HG03135 (cell line): ENCODE results near the gene DDX49.
"Not testable (repeated sequence)": the region's sequence is repeated elsewhere in the genome, so short reads cannot be mapped to it uniquely, and the experiment has no call there.

Experiments used
- ATAC-seq: cut with Tn5 transposase; IDR thresholded peaks from one replicate; pipeline ENCODE4 v1.9.1; 2021; ENCODE audit warnings: mild to moderate bottlenecking, moderate library complexity; ENCODE audit not compliant: unreplicated experiment

Gene DDX49

GRCh38 chr19:18895824-18896341, 23.6 kb upstream of the DDX49 start, which contains the start of gene CERS1:
Gene CERS1, minus strand, starts transcription at chr19:18896158. Its CDS starts 86 bp downstream, at chr19:18896072.
- no peak for ATAC-seq

DNA sequence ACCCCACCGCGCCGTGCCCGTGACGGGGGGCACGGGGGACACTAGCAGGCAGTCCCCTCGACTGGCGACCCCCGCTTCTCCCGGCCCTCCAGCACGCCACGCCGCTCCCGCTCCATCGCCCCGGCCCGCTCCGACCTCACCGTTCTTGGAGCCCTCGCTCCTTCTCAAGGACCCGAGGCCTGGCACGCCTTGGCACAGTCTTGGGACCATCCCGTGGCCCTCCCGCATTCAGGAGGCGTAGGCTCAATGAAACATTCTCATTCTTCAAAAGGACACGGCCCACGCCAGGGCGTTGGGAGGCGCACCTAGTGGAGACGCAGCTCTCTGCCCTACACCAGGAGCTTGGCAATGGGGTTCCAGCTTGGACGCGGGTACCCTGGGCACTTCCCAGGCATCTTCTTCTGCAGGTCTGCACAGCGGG, 23.1 kb upstream of the DDX49 start:
- no peak for ATAC-seq

DNA sequence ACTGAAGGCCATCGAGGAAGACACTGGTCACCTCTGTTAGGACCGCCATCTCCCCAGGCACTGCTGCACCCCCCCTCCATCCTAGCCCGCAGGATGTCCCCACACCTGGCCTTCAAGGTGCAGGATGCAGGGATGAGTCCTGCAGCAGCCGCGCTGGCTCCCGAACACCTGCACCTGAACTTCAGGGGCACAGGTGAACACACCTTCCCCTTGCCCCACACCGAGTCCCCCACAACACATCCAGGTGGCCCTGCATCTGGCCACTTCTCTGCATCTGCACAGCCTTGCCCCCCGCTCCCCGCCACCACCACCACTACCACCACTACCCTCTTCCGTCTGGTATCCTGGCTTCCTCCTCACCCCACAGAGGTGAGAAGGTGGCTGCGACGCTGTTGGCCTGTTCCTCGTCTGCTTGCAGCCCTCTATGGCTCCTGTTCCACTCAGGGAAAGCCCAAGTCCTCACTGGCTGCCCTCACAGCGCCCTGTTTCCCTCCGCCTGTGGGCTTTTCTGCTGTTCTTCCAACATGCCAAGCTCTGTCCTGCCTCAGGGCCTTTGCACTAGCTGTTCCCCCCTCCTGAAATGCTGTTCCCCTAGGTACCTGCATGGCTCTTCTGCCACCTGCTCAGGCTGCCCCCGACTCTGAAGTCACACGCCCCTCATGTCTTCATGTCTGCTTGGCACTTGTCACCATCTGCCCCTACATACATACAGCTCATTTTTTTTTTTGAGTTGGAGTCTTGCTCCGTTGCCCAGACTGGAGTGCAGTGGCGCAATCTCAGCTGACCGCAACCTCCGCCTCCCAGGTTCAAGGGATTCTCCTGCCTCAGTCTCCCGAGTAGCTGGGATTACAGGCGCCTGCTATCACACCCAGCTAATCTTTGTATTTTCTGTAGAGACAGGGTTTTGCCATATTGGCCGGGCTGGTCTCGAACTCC, 22.2 kb upstream of the DDX49 start:
- ATAC-seq, result no peak

GRCh38 chr19:18898081-18898606, 21.4 kb upstream of the DDX49 start:
- no peak for ATAC-seq

- ATAC-seq, result no peak
Measured at GRCh38 chr19:18898607-18899408, 20.7 kb upstream of the DDX49 start.

DNA sequence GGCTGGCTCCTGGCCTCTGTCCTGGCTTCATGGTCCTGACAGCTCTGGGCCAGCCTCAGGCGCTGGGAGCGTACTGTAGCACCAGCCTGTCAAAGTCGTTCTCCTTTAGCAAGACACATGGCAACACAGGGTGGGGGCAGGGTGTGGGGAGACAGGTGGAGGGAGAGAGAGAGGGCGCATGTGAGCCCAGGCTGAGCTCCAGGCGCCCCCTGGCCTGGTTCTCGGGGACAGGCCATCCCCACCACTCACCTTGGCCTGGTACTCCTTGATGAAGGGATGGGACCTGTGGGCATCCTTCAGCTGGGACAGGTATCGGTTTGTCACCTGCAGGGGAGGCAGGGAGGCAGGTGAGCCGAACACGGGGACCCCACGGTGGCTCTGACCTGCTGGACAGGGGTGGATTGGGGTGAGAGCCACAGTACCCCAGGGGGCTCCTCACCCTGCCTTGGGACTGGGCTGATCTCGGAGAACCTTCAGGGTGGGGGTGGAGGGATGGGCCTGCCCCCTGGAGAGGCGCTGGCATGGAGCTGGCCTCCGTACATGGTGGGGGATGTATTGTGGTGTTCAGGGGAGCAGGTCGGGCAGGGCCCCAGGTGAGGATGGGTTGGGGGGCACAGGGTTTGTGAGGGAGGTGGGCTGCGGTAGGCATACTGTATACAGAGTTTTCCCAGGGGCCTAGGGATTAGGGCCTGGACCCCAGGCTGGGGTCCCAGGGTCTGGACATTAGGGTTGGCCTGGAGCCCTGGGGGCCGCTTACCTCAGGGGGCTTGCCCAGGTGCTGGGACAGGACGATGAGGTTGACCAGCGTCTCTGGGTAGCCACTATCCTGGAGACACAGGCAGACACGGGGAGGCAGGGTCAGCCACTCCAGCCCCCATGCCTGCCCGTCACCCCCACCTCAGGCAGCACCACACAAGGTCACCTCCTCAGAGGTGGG, 19.6 kb upstream of the DDX49 start:
- ATAC-seq, result no peak

DNA sequence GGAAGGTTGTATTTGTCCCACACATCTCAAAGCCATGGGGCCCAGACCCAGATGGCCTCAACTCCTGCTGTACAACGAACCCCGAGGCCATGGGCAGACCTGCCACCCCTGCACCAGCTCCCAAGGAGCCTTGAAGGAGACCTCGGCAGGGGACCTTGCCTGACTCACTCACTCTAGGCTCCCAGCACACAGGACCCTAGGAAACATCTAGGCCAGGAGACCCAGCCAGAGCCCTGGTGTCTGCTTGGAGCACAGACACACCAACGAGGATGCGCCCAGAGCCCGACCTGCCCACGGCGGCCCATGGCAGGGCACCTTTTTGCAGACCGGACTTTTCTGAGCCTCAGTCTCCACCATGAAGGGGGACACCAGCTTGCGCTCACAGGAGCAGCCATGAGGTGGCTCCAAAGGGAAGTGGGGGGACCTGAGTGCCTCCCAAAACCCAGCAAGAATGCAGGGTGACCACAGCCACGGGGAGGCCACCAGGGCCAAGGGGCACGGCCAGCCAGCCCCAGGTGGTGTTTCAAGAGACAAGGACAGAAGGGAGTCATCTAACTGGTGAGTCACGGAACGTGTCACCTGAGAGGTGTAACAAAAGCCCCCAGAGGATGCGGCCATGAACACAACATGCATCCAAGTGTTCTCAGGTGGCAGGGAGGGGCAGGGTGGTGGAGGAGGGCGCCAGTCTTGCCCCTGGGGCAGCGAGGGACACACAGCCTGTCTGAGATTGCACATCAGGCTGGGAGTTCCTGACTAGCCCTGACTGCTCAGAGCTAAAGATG, 18.6 kb upstream of the DDX49 start:
- no peak for ATAC-seq

DNA sequence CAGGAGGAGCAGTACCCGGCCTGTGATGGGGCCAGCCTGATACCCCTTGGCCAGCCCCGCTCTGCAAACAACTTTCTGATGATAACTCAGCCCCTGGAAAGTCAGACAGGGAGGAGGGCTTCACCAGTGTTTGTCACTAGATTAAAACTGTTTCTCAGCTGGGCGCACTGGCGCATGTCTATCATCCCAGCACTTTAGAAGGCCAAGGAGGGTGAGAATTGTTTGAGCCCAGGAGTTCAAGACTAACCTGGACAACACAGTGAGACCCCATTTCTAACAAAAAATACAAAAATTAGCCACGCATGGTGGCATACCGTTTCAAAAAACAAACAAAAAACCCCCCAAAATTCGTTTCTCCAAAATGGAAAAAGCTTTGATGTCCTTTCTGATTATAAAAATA, 18.0 kb upstream of the DDX49 start:
- no peak for ATAC-seq

DNA sequence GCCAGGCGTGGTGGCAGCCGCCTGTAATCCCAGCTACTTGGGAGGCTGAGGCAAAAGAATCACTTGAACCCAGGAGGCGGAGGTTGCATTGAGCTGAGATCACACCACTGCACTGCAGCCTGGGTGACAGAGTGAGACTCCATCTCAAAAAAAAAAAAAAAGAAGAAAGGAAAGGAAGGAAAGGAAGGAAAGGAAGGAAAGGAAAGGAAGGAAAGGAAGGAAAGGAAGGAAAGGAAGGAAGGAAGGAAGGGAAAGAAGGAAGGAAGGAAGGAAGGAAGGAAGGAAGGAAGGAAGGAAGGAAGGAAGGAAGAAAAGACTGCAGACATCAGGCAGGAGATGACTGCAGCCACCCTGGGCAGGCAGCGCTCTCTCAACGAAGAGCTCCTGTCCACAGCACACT, 17.0 kb upstream of the DDX49 start:
- ATAC-seq, result not testable (repeated sequence)

GRCh38 chr19:18903156-18904037, 16.1 kb upstream of the DDX49 start:
- ATAC-seq, result no peak

- ATAC-seq, result no peak
Measured at GRCh38 chr19:18904334-18905057, 15.0 kb upstream of the DDX49 start.

- ATAC-seq, result no peak
Measured at GRCh38 chr19:18905058-18905456, 14.5 kb upstream of the DDX49 start.

GRCh38 chr19:18905513-18906236, 13.8 kb upstream of the DDX49 start:
- ATAC-seq, result no peak

DNA sequence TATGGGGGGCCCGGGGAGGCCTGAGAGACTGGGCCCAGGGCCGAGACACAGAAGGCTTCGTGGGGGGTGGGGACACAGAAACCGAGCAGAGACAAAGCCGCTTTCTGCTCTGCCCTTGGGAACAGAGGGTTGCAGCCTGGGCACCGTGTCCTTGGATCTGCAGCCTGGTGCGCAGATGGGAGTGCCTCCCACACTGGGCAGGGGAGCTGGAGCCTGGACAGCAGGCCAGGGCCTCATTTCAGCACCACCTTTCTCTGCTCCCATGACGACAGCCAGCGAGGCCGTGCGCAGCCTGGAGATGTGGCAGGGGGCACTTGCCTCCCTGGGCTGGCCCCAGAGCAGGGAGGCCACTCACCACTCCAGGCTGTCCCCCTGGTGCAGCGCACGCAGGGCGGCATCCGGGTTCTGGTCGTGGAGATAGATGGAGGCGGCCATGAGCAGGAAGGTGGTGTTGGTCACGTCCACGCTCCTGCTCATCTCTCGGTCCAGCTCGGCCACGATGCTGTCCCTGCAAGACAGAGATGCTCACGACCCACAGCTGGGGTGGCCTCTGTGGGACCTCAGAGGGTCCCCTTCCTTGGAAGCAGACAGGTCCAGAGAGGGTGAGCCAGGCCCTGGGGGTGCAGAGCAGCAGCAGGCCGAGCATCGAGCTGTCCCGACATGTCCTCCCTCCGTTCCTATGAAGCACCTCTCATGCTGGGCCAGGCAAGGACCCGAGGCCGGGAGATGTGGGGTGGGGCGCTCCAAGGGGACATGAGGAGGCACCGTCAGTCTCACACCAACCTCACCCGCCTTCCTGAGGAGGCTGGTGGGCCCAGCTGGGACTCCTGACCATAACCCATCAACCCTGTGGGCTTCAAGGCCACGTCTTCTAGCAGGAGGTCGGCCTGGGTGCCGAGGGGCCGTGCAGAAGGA, 12.7 kb upstream of the DDX49 start:
- ATAC-seq, result no peak

- no peak for ATAC-seq
Measured at GRCh38 chr19:18908917-18909619, 10.4 kb upstream of the DDX49 start.
